ENCODE data around the gene RASL11B.

Gene RASL11B

DNA sequence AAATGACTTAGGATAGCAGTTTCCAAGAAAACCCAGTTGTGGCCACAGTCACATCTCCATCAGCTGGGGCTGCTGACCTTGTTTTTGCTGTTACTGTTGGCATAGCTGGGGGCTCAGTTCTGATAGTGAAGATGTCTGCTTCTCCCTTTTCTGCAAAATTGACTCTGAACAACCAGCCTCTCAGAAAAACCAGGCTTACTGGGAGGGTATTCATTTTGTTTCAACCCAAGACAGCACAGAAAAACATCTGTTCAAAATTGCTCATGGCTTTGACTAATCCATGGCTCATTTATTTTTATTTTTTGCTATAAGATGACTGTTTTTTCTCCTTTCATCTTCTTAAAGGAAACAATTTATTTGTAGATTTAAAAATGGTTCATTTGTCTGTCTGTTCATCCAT lies 53.1 kb downstream of the RASL11B start:
- DNase-seq (ENCODE audit: low spot score): no peak

DNA sequence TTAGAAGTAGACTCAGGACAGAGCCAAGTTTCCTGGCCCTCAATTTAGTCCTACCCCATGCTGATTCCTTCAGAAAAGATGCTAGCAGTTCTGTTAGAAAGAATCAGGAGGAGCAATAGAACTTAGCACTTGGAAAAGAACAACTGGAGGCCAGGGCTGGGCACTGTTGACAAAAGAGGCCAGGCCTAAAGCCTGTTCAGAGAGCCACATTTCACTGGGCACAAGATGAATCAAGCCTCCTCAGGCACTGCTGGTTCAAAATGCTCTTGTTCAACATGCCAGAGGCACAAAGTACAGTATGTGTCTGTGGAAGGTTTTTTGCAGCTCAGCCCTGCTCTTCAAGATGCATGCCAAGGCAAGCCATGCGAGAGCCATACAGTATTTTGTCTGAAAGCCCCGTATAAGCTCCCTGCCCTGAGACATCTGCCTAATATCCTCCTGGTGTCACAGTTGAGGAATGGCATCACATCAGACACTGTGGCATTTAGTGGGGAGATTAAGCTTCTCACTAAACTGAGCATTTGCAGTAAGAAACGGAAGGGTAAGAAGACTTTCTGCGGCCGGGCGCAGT lies 53.7 kb downstream of the RASL11B start:
- no peak for DNase-seq (ENCODE audit: low spot score)

All from SW480 (cell line).